DOHH2 (cell line): ENCODE measurements around the gene NOTCH1.

Experiments used
- EZH2phosphoT487 ChIP-seq: fragments of 200-600 bp; sonication (generic); IDR thresholded peaks from 2 replicates; pipeline ENCODE4 v1.6.1; 2017; ENCODE audit warnings: borderline replicate concordance, mild to moderate bottlenecking, antibody characterized with exemption, low read length, moderate library complexity, mixed read lengths
- TF ChIP-seq, protein P1 (sequence below): fragments of 200-600 bp; sonication (generic); IDR thresholded peaks from one replicate; pipeline ENCODE4 v1.5.1; 2014; ENCODE audit warnings: antibody characterized with exemption, mild to moderate bottlenecking, low read depth, low read length; ENCODE audit not compliant: poor library complexity, severe bottlenecking

DNA sequence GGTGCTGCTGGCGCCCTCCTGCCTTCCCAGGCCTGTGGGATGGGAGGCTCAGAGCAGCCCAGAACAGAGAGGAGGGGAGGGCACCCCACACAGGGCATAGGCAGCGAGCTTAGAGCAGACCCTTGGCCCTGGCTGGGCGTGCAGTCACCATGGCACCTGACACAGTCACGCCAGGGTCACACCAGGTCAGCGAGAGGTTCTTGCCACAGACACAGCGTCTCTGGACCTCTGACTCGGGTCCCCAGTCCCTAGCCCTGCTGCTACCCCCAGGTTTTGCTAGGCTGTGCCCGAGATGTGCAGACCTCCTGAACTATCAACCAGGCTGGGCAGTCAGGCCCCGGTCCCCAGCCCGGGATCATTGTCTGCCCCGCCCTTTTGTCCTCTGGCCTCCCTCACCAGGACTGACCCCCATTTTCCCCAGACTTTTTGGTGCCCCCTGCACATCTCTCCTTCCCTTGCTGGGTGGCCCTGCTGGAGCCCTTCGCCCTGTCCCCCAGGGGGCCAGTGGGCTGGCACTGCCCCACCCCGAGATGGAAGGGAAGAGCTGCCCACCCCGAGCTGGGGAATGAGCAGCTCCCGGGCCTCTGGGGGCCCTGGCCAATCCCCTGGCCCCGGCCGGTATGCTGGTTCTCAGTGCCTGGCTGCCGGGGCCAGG, 24.5 kb upstream of the NOTCH1 start:
- TF ChIP-seq, protein P1, sequence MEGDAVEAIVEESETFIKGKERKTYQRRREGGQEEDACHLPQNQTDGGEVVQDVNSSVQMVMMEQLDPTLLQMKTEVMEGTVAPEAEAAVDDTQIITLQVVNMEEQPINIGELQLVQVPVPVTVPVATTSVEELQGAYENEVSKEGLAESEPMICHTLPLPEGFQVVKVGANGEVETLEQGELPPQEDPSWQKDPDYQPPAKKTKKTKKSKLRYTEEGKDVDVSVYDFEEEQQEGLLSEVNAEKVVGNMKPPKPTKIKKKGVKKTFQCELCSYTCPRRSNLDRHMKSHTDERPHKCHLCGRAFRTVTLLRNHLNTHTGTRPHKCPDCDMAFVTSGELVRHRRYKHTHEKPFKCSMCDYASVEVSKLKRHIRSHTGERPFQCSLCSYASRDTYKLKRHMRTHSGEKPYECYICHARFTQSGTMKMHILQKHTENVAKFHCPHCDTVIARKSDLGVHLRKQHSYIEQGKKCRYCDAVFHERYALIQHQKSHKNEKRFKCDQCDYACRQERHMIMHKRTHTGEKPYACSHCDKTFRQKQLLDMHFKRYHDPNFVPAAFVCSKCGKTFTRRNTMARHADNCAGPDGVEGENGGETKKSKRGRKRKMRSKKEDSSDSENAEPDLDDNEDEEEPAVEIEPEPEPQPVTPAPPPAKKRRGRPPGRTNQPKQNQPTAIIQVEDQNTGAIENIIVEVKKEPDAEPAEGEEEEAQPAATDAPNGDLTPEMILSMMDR, result no peak
- TF ChIP-seq EZH2phosphoT487, result no peak
